K562 (cell line): Measurements from ENCODE around the gene SSBP1. TPM values are rescaled to one million over a fixed set of nuclear protein-coding genes. Genes with fewer than 3 reads are reported as not detected.

ENCODE experiments used
- ATAC-seq: fragments of 200-7000 bp; cut with Tn5 transposase; 3 replicates; pipeline ENCODE4 v1.9.1; 2020; ENCODE audit warnings: moderate library complexity
- BruUV-seq: library from RNA; stranded (reverse); fragments of 400-500 nt; replicated peaks from 2 replicates; lab custom pipeline; 2021; lab: Mats Ljungman, UMichigan
- CTCF ChIA-PET: fragments of 300-600 bp; formaldehyde crosslinking; extraction: SDS; loops from one replicate; lab custom pipeline; 2021; ENCODE audit warnings: low intra/inter-chr PET ratio; lab: Yijun Ruan, JAX
- POLR2A ChIA-PET: fragments of 300-600, 350-650 bp; sonication (Branson Sonifier 250); formaldehyde crosslinking; extraction: SDS; loops from one replicate; lab custom pipeline; 2021; ENCODE audit warnings: antibody characterized with exemption, inconsistent platforms; lab: Yijun Ruan, JAX
- DNase-seq, 4 experiments: peaks; one replicate each; pipeline versions ENCODE4 v3.0.0 to v3.0.0-alpha.2; 2011 to 2018; ENCODE audit warnings: low spot score in 3 of 4, mixed read lengths in 3 of 4; ENCODE audit errors: extremely low read depth in 1 of 4
- FAIRE-seq: peaks from 2 replicates; lab custom pipeline; 2011; peaks lifted over from hg19 to GRCh38; lab: Jason Lieb, UNC
- H2AFZ ChIP-seq: 2 replicates; pipeline ENCODE4 v1.6.0; 2011; ENCODE audit warnings: low read depth, low read length, control low read depth, inconsistent platforms
- H3K27ac ChIP-seq: fragments of 200-600 bp; 3 replicates; pipeline ENCODE4 v1.8.0; 2011; ENCODE audit warnings: low read depth, mild to moderate bottlenecking, control low read depth, inconsistent platforms, low read length, moderate library complexity, mixed read lengths; ENCODE audit errors: extremely low read depth
- H3K27me3 ChIP-seq, 2 experiments: fragments of 300-600 bp in 1 of 2; 2 replicates in 1 of 2; 3 replicates in 1 of 2; pipeline versions ENCODE4 v1.6.0 to v1.8.0; 2011; ENCODE audit warnings: inconsistent platforms in 2 of 2, low read length in 2 of 2, mild to moderate bottlenecking in 1 of 2, mixed read lengths in 1 of 2, moderate library complexity in 1 of 2; ENCODE audit not compliant: control insufficient read depth in 2 of 2, insufficient read depth in 2 of 2
- H3K36me3 ChIP-seq: fragments of 300-600 bp; 3 replicates; pipeline ENCODE4 v1.8.0; 2011; ENCODE audit warnings: mild to moderate bottlenecking, low read length, inconsistent platforms; ENCODE audit not compliant: control insufficient read depth, insufficient read depth
- H3K4me1 ChIP-seq, 2 experiments: fragments of 200-600 bp in 1 of 2; replicated peaks in 1 of 2; 2 replicates in 1 of 2; 3 replicates in 1 of 2; pipeline versions ENCODE4 v1.5.1 to v1.8.0; 2011; ENCODE audit warnings: inconsistent platforms in 2 of 2, low read length in 2 of 2, mild to moderate bottlenecking in 1 of 2, mixed read lengths in 1 of 2, moderate library complexity in 1 of 2; ENCODE audit not compliant: control insufficient read depth in 2 of 2, insufficient read depth in 2 of 2
- H3K4me2 ChIP-seq: 2 replicates; pipeline ENCODE4 v1.6.1; 2011; ENCODE audit warnings: low read length, control low read depth, inconsistent platforms, mixed read lengths; ENCODE audit not compliant: insufficient read depth
- H3K4me3 ChIP-seq: fragments of 200-600 bp; sonication (generic), shearing (Covaris generic); 2 replicates; pipeline ENCODE4 v1.5.1; 2016; ENCODE audit warnings: control low read depth, inconsistent platforms
- H3K79me2 ChIP-seq: fragments of 200-600 bp; 3 replicates; pipeline ENCODE4 v1.8.0; 2011; ENCODE audit warnings: low read length, inconsistent platforms; ENCODE audit not compliant: control insufficient read depth, insufficient read depth
- H3K9ac ChIP-seq, 2 experiments: 2 replicates each; pipeline versions ENCODE4 v1.6.0 to v1.6.1; 2011; ENCODE audit warnings: low read depth in 2 of 2, low read length in 2 of 2, control low read depth in 1 of 2, inconsistent platforms in 1 of 2, mild to moderate bottlenecking in 1 of 2, mixed read lengths in 1 of 2; ENCODE audit not compliant: insufficient read depth in 1 of 2
- H3K9me1 ChIP-seq: one replicate; pipeline ENCODE4 v1.6.0; 2011; ENCODE audit warnings: inconsistent platforms, mild to moderate bottlenecking, low read length, moderate library complexity; ENCODE audit not compliant: control insufficient read depth, insufficient read depth
- H3K9me3 ChIP-seq: replicated peaks from 2 replicates; pipeline ENCODE4 v1.5.1; 2011; ENCODE audit warnings: low read depth, low read length, inconsistent platforms; ENCODE audit not compliant: control insufficient read depth, insufficient read depth
- H4K20me1 ChIP-seq: replicated peaks from 2 replicates; pipeline ENCODE4 v1.6.1; 2011; ENCODE audit warnings: low read length, inconsistent platforms, mixed read lengths; ENCODE audit not compliant: control insufficient read depth, insufficient read depth
- AFF1 ChIP-seq, 2 experiments: fragments of 450-650 bp; IDR thresholded peaks; 2 replicates each; pipeline ENCODE4 v1.6.1; 2018; ENCODE audit warnings: mild to moderate bottlenecking in 2 of 2, low read depth in 1 of 2; ENCODE audit not compliant: partially characterized antibody in 2 of 2
- ZBTB40 ChIP-seq, 2 experiments: fragments of 450-650 bp in 1 of 2; sonication (generic) in 1 of 2; formaldehyde crosslinking in 1 of 2; IDR thresholded peaks; 2 replicates each; pipeline versions ENCODE4 v1.7.1 to v1.9.0; 2016 to 2022; ENCODE audit warnings: inconsistent platforms in 1 of 2, mild to moderate bottlenecking in 1 of 2, missing genetic modification reagents in 1 of 2
- WGBS: fragments of 100-300 bp; shearing (Covaris generic); methylation state at CpG from one replicate; pipeline ENCODE4 v1.1.6; 2016; ENCODE audit warnings: low coverage, mixed read lengths; ENCODE audit not compliant: insufficient coverage; ENCODE audit errors: missing lambda C conversion rate; 5-methylcytosine and 5-hydroxymethylcytosine counted together
- in situ Hi-C: fragments of 300-500 bp; cut with MboI; formaldehyde crosslinking; loops from 4 replicates; pipeline ENCODE4 v1.15.0; 2018; ENCODE audit warnings: inconsistent platforms, mixed read lengths
- intact Hi-C: fragments of 100-400 bp; cut with micrococcal nuclease; formaldehyde crosslinking; loops from 2 replicates; pipeline ENCODE4 v1.14.2; 2022
- polyA plus RNA-seq, 8 experiments: library from polyadenylated mRNA; depleted of rRNA in 4 of 8; stranded (reverse) in 5 of 8; unstranded in 3 of 8; fragments of >200 nt; fragmentation: Nextera tagmentation in 2 of 8; fragmentation: Illumina TruSeq in 1 of 8; extraction: Ambion mirVana in 2 of 8; extraction: Trizol in 1 of 8; gene quantifications; 2 replicates each; pipeline versions ENCODE4 v1.2.1 to v1.2.3, GENCODE V29; 2011 to 2014; ENCODE audit warnings: inconsistent platforms in 1 of 8, missing spikeins in 1 of 8
- total RNA-seq, 7 experiments: library from RNA; depleted of rRNA in 6 of 7; stranded (reverse); fragments of >200 nt in 6 of 7; fragmentation: Illumina TruSeq in 2 of 7; extraction: Trizol in 2 of 7; gene quantifications; 2 replicates each; pipeline versions ENCODE4 v1.2.1 to v1.2.3, GENCODE V29; 2011 to 2021; ENCODE audit warnings: low replicate concordance in 1 of 7

Gene SSBP1
- total and polyA plus RNA-seq, 9 of the 15 experiments (the other 6 are each of a cell fraction or from before 2014, with no cell fraction given) = 404 to 1,996 (median 835) TPM

GRCh38 chr7:141710301-141710700 lies 27.9 kb upstream of the SSBP1 start:
- H3K9me1 ChIP-seq = no peaks in the 10 kb centered on the region
- no peaks in the 10 kb centered on the region for H3K9me3 ChIP-seq
- DNase-seq (no peak), FAIRE-seq (no peak), ATAC-seq (no peak)
- H3K27me3 ChIP-seq = peaks cover 5 to 25% of the 10 kb centered on the region in 2 experiments; a peak in 4 of 5 replicates
- no peaks in the 10 kb centered on the region for H3K36me3 ChIP-seq
- no peak overlapping the region for H3K27ac ChIP-seq
- H2AFZ ChIP-seq = no peak overlapping the region
- H3K4me3 ChIP-seq = no peak overlapping the region
- no peaks in the 10 kb centered on the region for H3K4me1 ChIP-seq
- POLR2A ChIA-PET = no interaction called here
- in situ Hi-C loops (no loop called here), intact Hi-C loops (no loop called here)
- TF ChIP-seq AFF1 (IDR thresholded peaks at IDR 0.05; ENCODE audit: low read depth in 1 of 2, partially characterized antibody in 2 of 2) (no peak), ZBTB40 (IDR thresholded peaks at IDR 0.05) (peak; percentile 64), ZBTB40 (CRISPR knock-in tag; IDR thresholded peaks at IDR 0.05) (no peak)
- H3K4me2 ChIP-seq = no peak overlapping the region
- CTCF ChIA-PET = no interaction called here
- BruUV-seq = no TSS peak
- 0% methylated on average over 1 of the region's 1 CpG for WGBS
- H3K9ac ChIP-seq = no peak overlapping the region
- no peaks in the 10 kb centered on the region for H4K20me1 ChIP-seq
- H3K79me2 ChIP-seq = no peaks in the 10 kb centered on the region
